Ishikawa (cell line): ENCODE measurements around the gene PDE4D.

Source experiments
- CEBPB ChIP-seq: IDR thresholded peaks from 2 replicates; pipeline ENCODE4 v1.6.1; 2012
- CREB1 ChIP-seq: IDR thresholded peaks from 2 replicates; pipeline ENCODE4 v1.6.1; 2012; ENCODE audit warnings: low read depth
- EGR1 ChIP-seq: IDR thresholded peaks from 2 replicates; pipeline ENCODE4 v1.6.1; 2012
- EP300 ChIP-seq: IDR thresholded peaks from 2 replicates; pipeline ENCODE4 v1.6.1; 2012; ENCODE audit warnings: borderline replicate concordance
- FOXM1 ChIP-seq: IDR thresholded peaks from 2 replicates; pipeline ENCODE4 v1.6.1; 2012; ENCODE audit warnings: low read depth, borderline replicate concordance
- NFIC ChIP-seq: IDR thresholded peaks from 2 replicates; pipeline ENCODE4 v1.6.1; 2012
- RAD21 ChIP-seq: IDR thresholded peaks from 2 replicates; pipeline ENCODE4 v1.6.1; 2012; ENCODE audit warnings: low read depth
- TAF1 ChIP-seq: IDR thresholded peaks from 2 replicates; pipeline ENCODE4 v1.6.1; 2012; ENCODE audit warnings: low read depth, mild to moderate bottlenecking
- TCF12 ChIP-seq: IDR thresholded peaks from 2 replicates; pipeline ENCODE4 v1.6.1; 2012; ENCODE audit warnings: low read depth
- TEAD4 ChIP-seq: IDR thresholded peaks from 2 replicates; pipeline ENCODE4 v1.6.1; 2012
- YY1 ChIP-seq: IDR thresholded peaks from 2 replicates; pipeline ENCODE4 v1.6.1; 2012; ENCODE audit warnings: low read depth
- ZBTB7A ChIP-seq: IDR thresholded peaks from 2 replicates; pipeline ENCODE4 v1.6.1; 2012; ENCODE audit warnings: low read depth
- TF ChIP-seq, protein P1 (sequence below): IDR thresholded peaks from 2 replicates; pipeline ENCODE4 v1.6.1; 2012; ENCODE audit warnings: low read depth, mild to moderate bottlenecking
- TF ChIP-seq, protein P2 (sequence below): IDR thresholded peaks from 2 replicates; pipeline ENCODE4 v1.6.1; 2012
- TF ChIP-seq, protein P3 (sequence below): IDR thresholded peaks from 2 replicates; pipeline ENCODE4 v1.6.1; 2012

Gene PDE4D

DNA sequence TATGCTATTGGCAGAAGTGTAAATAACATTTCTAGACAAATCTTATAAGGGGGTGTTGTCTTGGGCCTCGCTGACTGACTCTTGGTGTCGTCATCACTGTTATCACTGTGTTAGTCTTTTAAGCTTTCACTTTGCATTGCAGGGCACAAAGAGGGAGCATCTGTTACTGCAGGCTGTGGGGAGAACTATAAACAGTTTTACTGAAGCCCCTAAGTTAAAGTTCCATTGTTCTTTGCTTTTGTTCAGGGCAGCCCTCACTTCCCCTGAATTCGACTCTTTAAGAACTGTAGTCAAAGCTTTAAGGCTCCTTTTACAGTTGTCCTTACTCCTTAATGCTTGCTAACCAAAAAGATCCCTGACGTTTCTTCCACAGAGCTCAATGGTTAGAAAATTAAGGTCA is 705.7 kb downstream of the PDE4D start:
- no peak for TF ChIP-seq FOXM1
- no peak for TF ChIP-seq NFIC
- TF ChIP-seq, protein P1, sequence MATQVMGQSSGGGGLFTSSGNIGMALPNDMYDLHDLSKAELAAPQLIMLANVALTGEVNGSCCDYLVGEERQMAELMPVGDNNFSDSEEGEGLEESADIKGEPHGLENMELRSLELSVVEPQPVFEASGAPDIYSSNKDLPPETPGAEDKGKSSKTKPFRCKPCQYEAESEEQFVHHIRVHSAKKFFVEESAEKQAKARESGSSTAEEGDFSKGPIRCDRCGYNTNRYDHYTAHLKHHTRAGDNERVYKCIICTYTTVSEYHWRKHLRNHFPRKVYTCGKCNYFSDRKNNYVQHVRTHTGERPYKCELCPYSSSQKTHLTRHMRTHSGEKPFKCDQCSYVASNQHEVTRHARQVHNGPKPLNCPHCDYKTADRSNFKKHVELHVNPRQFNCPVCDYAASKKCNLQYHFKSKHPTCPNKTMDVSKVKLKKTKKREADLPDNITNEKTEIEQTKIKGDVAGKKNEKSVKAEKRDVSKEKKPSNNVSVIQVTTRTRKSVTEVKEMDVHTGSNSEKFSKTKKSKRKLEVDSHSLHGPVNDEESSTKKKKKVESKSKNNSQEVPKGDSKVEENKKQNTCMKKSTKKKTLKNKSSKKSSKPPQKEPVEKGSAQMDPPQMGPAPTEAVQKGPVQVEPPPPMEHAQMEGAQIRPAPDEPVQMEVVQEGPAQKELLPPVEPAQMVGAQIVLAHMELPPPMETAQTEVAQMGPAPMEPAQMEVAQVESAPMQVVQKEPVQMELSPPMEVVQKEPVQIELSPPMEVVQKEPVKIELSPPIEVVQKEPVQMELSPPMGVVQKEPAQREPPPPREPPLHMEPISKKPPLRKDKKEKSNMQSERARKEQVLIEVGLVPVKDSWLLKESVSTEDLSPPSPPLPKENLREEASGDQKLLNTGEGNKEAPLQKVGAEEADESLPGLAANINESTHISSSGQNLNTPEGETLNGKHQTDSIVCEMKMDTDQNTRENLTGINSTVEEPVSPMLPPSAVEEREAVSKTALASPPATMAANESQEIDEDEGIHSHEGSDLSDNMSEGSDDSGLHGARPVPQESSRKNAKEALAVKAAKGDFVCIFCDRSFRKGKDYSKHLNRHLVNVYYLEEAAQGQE = no peak
- no peak for TF ChIP-seq TEAD4
- TF ChIP-seq RAD21 = no peak
- no peak for TF ChIP-seq YY1
- no peak for TF ChIP-seq CEBPB

DNA sequence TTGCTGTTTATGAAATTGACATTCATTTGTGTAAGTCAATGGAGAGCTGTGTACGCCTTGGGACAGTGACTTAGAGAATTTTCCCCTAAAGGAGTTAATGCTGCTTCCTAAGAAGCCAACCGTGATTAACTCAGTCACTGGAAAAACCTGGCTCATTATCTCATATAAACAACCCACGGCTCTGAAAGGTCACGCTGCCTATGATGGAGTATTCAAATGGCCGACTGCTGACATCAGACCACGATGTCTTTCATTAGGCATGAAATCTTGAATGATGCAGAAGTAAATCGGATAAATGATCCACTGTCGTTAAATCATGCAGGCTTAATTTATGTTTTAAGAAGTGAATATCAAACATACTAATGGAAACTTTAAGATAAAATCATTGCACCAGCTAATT is 706.9 kb downstream of the PDE4D start:
- TF ChIP-seq RAD21 (no peak), YY1 (no peak), NFIC (no peak)

DNA sequence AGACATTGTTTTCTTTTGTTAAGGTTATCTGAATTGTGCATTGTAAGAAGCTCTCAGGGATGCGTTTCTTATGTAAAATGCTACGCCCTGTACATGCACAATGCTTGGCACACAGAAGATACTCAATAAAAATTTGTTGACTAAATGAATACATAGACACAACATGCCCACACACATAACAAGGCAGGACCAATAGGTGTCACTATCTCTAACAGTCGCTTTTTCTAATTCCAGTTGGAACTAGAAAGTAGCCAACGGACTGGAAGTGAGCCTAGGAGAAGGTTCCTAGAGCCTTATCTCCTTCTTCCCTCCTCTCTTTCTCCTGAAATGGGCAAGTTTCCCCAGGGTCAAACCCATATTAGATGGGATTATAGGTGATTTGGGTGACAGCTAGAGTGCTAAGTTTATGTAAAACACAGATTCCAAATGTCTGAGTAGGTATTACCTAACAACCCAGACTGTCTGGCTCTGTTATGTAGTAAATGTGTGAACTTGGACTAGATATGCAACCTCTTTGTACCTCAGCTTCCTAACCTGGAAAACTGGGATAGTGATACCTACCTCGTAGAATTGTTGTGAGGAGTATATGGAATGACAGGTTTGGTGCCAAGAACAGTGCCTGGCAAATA is 707.7 kb downstream of the PDE4D start:
- TF ChIP-seq ZBTB7A = no peak
- TF ChIP-seq NFIC = no peak
- TF ChIP-seq, protein P2, sequence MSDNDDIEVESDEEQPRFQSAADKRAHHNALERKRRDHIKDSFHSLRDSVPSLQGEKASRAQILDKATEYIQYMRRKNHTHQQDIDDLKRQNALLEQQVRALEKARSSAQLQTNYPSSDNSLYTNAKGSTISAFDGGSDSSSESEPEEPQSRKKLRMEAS = no peak
- TF ChIP-seq, protein P1 = no peak
- TF ChIP-seq, protein P3, sequence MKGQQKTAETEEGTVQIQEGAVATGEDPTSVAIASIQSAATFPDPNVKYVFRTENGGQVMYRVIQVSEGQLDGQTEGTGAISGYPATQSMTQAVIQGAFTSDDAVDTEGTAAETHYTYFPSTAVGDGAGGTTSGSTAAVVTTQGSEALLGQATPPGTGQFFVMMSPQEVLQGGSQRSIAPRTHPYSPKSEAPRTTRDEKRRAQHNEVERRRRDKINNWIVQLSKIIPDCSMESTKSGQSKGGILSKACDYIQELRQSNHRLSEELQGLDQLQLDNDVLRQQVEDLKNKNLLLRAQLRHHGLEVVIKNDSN = no peak
- no peak for TF ChIP-seq TAF1
- no peak for TF ChIP-seq CEBPB
- no peak for TF ChIP-seq YY1
- no peak for TF ChIP-seq FOXM1
- TF ChIP-seq TCF12 = no peak
- no peak for TF ChIP-seq RAD21
- no peak for TF ChIP-seq EGR1
- no peak for TF ChIP-seq EP300
- no peak for TF ChIP-seq CREB1
- TF ChIP-seq TEAD4 = no peak

DNA sequence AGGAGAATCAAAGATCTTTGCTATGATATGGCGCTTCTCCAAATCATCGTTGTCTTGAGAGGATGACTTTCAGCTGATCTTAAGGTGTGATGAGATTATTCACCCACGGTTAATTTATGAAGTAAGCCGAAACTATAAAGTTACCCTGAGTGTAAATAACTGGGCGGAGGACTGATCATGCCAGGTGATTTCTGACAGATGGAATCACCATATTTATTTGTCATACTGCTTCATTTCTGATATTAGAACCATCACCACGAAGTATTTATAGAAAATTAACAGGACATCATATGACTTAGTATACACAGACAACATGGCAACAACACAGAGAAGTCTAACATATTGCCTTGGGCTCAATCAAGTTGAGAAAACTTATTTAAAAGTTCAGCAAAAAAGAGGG is 708.8 kb downstream of the PDE4D start:
- TF ChIP-seq, protein P2 = no peak
- TF ChIP-seq TCF12 = no peak
- no peak for TF ChIP-seq EP300
- no peak for TF ChIP-seq FOXM1
- no peak for TF ChIP-seq NFIC
- TF ChIP-seq RAD21 = no peak
- TF ChIP-seq EGR1 = no peak
- TF ChIP-seq YY1 = no peak
- no peak for TF ChIP-seq CREB1
- TF ChIP-seq CEBPB = no peak
- TF ChIP-seq TAF1 = no peak
- TF ChIP-seq, protein P3 = no peak

DNA sequence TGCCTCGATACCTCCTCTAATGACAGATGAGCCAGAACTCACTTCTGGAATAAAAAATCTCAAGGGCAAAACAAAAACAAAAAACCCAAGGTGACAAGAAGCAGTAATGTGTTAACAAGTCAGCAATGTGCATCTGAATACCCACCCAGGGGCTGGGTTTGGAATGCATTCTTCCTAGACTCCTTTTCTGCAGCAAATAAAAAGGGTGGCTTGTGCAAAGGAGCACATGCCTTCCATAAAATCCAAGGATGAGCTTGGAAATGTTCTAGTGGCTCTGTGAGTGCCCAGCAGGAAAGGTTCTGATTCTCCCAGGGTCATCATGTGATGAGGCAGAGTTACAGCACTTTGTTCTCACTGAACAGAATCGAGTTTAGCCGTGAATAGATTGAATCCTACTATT is 710.8 kb downstream of the PDE4D start:
- TF ChIP-seq, protein P2 = no peak
- no peak for TF ChIP-seq TAF1
- no peak for TF ChIP-seq TCF12
- no peak for TF ChIP-seq FOXM1
- TF ChIP-seq RAD21 = no peak
- no peak for TF ChIP-seq ZBTB7A
- TF ChIP-seq, protein P1 = no peak
- no peak for TF ChIP-seq CEBPB
- no peak for TF ChIP-seq YY1
